Measurements from ENCODE around the gene HSPG2. TPM values are rescaled to one million over a fixed set of nuclear protein-coding genes. Genes with fewer than 3 reads are reported as not detected.

HSPG2 gene
- total and polyA plus RNA-seq, 2 donors (not counting 1 experiment from before 2014, with no cell fraction given) = 2.0 to 4.5 TPM

DNA sequence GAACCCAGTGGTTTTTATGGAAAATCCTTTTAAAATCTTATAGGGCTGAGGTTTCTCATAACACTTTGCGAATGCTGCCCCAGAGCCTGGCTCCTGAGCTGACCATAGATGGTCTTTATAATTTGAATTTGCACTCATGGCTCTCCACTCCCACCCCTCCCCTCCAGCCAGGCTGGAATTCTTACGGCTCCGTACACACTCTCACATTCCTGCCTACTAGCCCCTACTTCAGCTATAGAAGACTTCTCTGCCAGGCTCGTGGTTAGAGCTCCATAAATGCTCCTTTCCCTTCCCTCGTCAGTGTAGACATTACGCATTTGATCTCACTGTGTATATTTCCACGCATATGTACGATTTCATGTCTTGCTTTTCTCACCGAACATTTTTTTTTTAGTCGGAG, 5.4 kb upstream of the HSPG2 start:
- POLR2A ChIA-PET = no interaction called here
- H2AFZ ChIP-seq (ENCODE audit: insufficient read depth, low read depth, low read length, poor library complexity, severe bottlenecking) = no peak overlapping the region

GRCh38 chr1:21941370-21941769, 4.3 kb upstream of the HSPG2 start:
- H3K36me3 ChIP-seq (replicated peaks in 1 of 2; ENCODE audit: control extremely low read depth in 1 of 2, control insufficient read depth in 1 of 2, extremely low read depth in 1 of 2, insufficient read depth in 2 of 2, low read length in 1 of 2) = no peaks in the 10 kb centered on the region
- H4K20me1 ChIP-seq (ENCODE audit: control insufficient read depth, insufficient read depth, low read length, poor library complexity, severe bottlenecking) = no peaks in the 10 kb centered on the region
- H3K79me2 ChIP-seq (ENCODE audit: control insufficient read depth, insufficient read depth, low read length) = no peaks in the 10 kb centered on the region
- Mint-ChIP-seq H3K27ac (no peak overlapping the region), H3K4me3 (no peak overlapping the region), H3K9me3 (ENCODE audit: insufficient read depth) (no peaks in the 10 kb centered on the region), H3K27me3 (peaks cover 17% of the 10 kb centered on the region), H3K4me1 (peaks cover 9% of the 10 kb centered on the region)
- H3K4me1 ChIP-seq (ENCODE audit: control insufficient read depth in 2 of 2, insufficient read depth in 2 of 2, low read length in 2 of 2) = peaks cover 7 to 9% of the 10 kb centered on the region in 2 donors
- no peak overlapping the region for H3K4me3 ChIP-seq (ENCODE audit: control extremely low read depth in 1 of 5, extremely low read depth in 1 of 5, insufficient read depth in 1 of 5, low read depth in 2 of 5, low read length in 4 of 5)
- H3K9me3 ChIP-seq (ENCODE audit: control extremely low read depth in 1 of 3, control insufficient read depth in 2 of 3, insufficient read depth in 1 of 3, low read length in 2 of 3) = no peaks in the 10 kb centered on the region
- H3K9ac ChIP-seq (ENCODE audit: low read length) = no peak overlapping the region
- ChIA-PET CTCF (no interaction called here), POLR2A (no interaction called here)
- DNase-seq (no peak), ATAC-seq (ENCODE audit: low read depth) (no peak)
- no peak overlapping the region for H3K27ac ChIP-seq (ENCODE audit: low read length in 2 of 2)
- no peak overlapping the region for H2AFZ ChIP-seq (ENCODE audit: insufficient read depth, low read depth, low read length, poor library complexity, severe bottlenecking)
- TF ChIP-seq, protein P1, sequence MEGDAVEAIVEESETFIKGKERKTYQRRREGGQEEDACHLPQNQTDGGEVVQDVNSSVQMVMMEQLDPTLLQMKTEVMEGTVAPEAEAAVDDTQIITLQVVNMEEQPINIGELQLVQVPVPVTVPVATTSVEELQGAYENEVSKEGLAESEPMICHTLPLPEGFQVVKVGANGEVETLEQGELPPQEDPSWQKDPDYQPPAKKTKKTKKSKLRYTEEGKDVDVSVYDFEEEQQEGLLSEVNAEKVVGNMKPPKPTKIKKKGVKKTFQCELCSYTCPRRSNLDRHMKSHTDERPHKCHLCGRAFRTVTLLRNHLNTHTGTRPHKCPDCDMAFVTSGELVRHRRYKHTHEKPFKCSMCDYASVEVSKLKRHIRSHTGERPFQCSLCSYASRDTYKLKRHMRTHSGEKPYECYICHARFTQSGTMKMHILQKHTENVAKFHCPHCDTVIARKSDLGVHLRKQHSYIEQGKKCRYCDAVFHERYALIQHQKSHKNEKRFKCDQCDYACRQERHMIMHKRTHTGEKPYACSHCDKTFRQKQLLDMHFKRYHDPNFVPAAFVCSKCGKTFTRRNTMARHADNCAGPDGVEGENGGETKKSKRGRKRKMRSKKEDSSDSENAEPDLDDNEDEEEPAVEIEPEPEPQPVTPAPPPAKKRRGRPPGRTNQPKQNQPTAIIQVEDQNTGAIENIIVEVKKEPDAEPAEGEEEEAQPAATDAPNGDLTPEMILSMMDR (IDR thresholded peaks at IDR 0.05) = no peak
- no peak for TF ChIP-seq EZH2 (IDR thresholded peaks at IDR 0.05; ENCODE audit: borderline replicate concordance, insufficient read depth, low read depth, low read length, poor library complexity, severe bottlenecking)
- no peak overlapping the region for H3K4me2 ChIP-seq (replicated peaks; ENCODE audit: low read depth, low read length, poor library complexity, severe bottlenecking)
- 86% methylated on average over 1 of the region's 5 CpGs for WGBS (ENCODE audit: insufficient coverage)
- intact Hi-C loops (cut with micrococcal nuclease) = no loop called here
- H3K27me3 ChIP-seq (replicated peaks in 1 of 4; ENCODE audit: control extremely low read depth in 1 of 4, control insufficient read depth in 3 of 4, insufficient read depth in 4 of 4, low read length in 3 of 4) = peaks cover 0 to 6% (median 2%) of the 10 kb centered on the region in 4 experiments

More for the DNA sequence above, 5.4 kb upstream of the HSPG2 start:
- Mint-ChIP-seq H3K4me1 (peaks cover 7% of the 10 kb centered on the region), H3K9me3 (ENCODE audit: insufficient read depth) (no peaks in the 10 kb centered on the region), H3K4me3 (no peak overlapping the region), H3K27me3 (peaks cover 14% of the 10 kb centered on the region), H3K27ac (no peak overlapping the region)
- no peak overlapping the region for H3K27ac ChIP-seq (ENCODE audit: low read length in 2 of 2)
- TF ChIP-seq EZH2 (IDR thresholded peaks at IDR 0.05; ENCODE audit: borderline replicate concordance, insufficient read depth, low read depth, low read length, poor library complexity, severe bottlenecking) = no peak
- TF ChIP-seq, protein P1 (IDR thresholded peaks at IDR 0.05) = no peak
- peaks cover 0 to 3% (median 0%) of the 10 kb centered on the region in 4 experiments for H3K27me3 ChIP-seq (replicated peaks in 1 of 4; ENCODE audit: control extremely low read depth in 1 of 4, control insufficient read depth in 3 of 4, insufficient read depth in 4 of 4, low read length in 3 of 4)
- no peak overlapping the region for H3K4me3 ChIP-seq (ENCODE audit: control extremely low read depth in 1 of 5, extremely low read depth in 1 of 5, insufficient read depth in 1 of 5, low read depth in 2 of 5, low read length in 4 of 5)
- peaks cover 3 to 5% of the 10 kb centered on the region in 2 donors for H3K4me1 ChIP-seq (ENCODE audit: control insufficient read depth in 2 of 2, insufficient read depth in 2 of 2, low read length in 2 of 2)
- H3K36me3 ChIP-seq (replicated peaks in 1 of 2; ENCODE audit: control extremely low read depth in 1 of 2, control insufficient read depth in 1 of 2, extremely low read depth in 1 of 2, insufficient read depth in 2 of 2, low read length in 1 of 2) = no peaks in the 10 kb centered on the region
- 87% methylated on average over 9 of the region's 10 CpGs for WGBS (ENCODE audit: insufficient coverage)
- no peaks in the 10 kb centered on the region for H3K9me3 ChIP-seq (ENCODE audit: control extremely low read depth in 1 of 3, control insufficient read depth in 2 of 3, insufficient read depth in 1 of 3, low read length in 2 of 3)
- no peak overlapping the region for H3K4me2 ChIP-seq (replicated peaks; ENCODE audit: low read depth, low read length, poor library complexity, severe bottlenecking)
- DNase-seq (no peak), ATAC-seq (ENCODE audit: low read depth) (no peak)
- intact Hi-C loops (cut with micrococcal nuclease) = no loop called here
- CTCF ChIA-PET = no interaction called here
- no peaks in the 10 kb centered on the region for H4K20me1 ChIP-seq (ENCODE audit: control insufficient read depth, insufficient read depth, low read length, poor library complexity, severe bottlenecking)
- H3K9ac ChIP-seq (ENCODE audit: low read length) = no peak overlapping the region
- H3K79me2 ChIP-seq (ENCODE audit: control insufficient read depth, insufficient read depth, low read length) = no peaks in the 10 kb centered on the region

Data from B cell (primary cell).